T-helper 22 cell (primary cell): ENCODE data around the gene NFATC2.
A peak's percentile ranks its signal among the peaks of the same experiment; 100 is the strongest.
"Not testable (repeated sequence)": the region's sequence is repeated elsewhere in the genome, so short reads cannot be mapped to it uniquely, and the experiment has no call there.

Experiments used
- DNase-seq: peaks from one replicate; pipeline ENCODE4 v3.0.0-alpha.2; 2020; ENCODE audit warnings: low read depth

NFATC2 gene

GRCh38 chr20:51567622-51568021 is 25.1 kb upstream of the NFATC2 start:
- no peak for DNase-seq

GRCh38 chr20:51566594-51566993 is 24.1 kb upstream of the NFATC2 start:
- no peak for DNase-seq

GRCh38 chr20:51565298-51566144 is 23.0 kb upstream of the NFATC2 start:
- DNase-seq: no peak

- DNase-seq: no peak
Observed at GRCh38 chr20:51563486-51564332, 21.2 kb upstream of the NFATC2 start.

- DNase-seq: no peak
Observed at GRCh38 chr20:51563174-51563485, 20.6 kb upstream of the NFATC2 start.

GRCh38 chr20:51562332-51563173 is 20.0 kb upstream of the NFATC2 start:
- DNase-seq: no peak

- no peak for DNase-seq
Observed at GRCh38 chr20:51562027-51562331, 19.5 kb upstream of the NFATC2 start.

GRCh38 chr20:51560550-51561307 is 18.2 kb upstream of the NFATC2 start:
- no peak for DNase-seq

GRCh38 chr20:51560042-51560441 is 17.5 kb upstream of the NFATC2 start:
- no peak for DNase-seq

- no peak for DNase-seq
Observed at GRCh38 chr20:51554538-51555165, 12.1 kb upstream of the NFATC2 start.

GRCh38 chr20:51553897-51554486 is 11.5 kb upstream of the NFATC2 start:
- no peak for DNase-seq

- DNase-seq: no peak
Observed at GRCh38 chr20:51551186-51551585, 8.7 kb upstream of the NFATC2 start.

- no peak for DNase-seq
Observed at GRCh38 chr20:51549474-51549873, 7.0 kb upstream of the NFATC2 start.

GRCh38 chr20:51547951-51548350 is 5.4 kb upstream of the NFATC2 start:
- no peak for DNase-seq

GRCh38 chr20:51545515-51545914 is 3.0 kb upstream of the NFATC2 start:
- no peak for DNase-seq

GRCh38 chr20:51543422-51543788 is 886 bp upstream of the NFATC2 start:
- DNase-seq: no peak

- peak; percentile 28 for DNase-seq
Observed at GRCh38 chr20:51542033-51542570, 417 bp downstream of the NFATC2 start.

- DNase-seq: peak; percentile 87
Observed at GRCh38 chr20:51541189-51542032, 1.1 kb downstream of the NFATC2 start.

GRCh38 chr20:51540580-51540979 is 1.9 kb downstream of the NFATC2 start:
- peak; percentile 15 for DNase-seq

- DNase-seq: not testable (repeated sequence)
Observed at GRCh38 chr20:51540074-51540473, 2.4 kb downstream of the NFATC2 start.
